ENCODE data around the gene FGD5.

Gene FGD5

GRCh38 chr3:14836049-14836468 lies 17.3 kb downstream of the FGD5 start:
- in situ Hi-C loops (cut with MboI; ENCODE audit: low pct_unique_long_range_greater_than_20kb, low sequenced_read_pairs, unreplicated experiment): no loop called here
- TF ChIP-seq, protein P1, sequence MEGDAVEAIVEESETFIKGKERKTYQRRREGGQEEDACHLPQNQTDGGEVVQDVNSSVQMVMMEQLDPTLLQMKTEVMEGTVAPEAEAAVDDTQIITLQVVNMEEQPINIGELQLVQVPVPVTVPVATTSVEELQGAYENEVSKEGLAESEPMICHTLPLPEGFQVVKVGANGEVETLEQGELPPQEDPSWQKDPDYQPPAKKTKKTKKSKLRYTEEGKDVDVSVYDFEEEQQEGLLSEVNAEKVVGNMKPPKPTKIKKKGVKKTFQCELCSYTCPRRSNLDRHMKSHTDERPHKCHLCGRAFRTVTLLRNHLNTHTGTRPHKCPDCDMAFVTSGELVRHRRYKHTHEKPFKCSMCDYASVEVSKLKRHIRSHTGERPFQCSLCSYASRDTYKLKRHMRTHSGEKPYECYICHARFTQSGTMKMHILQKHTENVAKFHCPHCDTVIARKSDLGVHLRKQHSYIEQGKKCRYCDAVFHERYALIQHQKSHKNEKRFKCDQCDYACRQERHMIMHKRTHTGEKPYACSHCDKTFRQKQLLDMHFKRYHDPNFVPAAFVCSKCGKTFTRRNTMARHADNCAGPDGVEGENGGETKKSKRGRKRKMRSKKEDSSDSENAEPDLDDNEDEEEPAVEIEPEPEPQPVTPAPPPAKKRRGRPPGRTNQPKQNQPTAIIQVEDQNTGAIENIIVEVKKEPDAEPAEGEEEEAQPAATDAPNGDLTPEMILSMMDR (IDR thresholded peaks at IDR 0.05; ENCODE audit: extremely low read depth, insufficient read depth, missing control alignments): no peak
- no peak for DNase-seq (ENCODE audit: low spot score)

DNA sequence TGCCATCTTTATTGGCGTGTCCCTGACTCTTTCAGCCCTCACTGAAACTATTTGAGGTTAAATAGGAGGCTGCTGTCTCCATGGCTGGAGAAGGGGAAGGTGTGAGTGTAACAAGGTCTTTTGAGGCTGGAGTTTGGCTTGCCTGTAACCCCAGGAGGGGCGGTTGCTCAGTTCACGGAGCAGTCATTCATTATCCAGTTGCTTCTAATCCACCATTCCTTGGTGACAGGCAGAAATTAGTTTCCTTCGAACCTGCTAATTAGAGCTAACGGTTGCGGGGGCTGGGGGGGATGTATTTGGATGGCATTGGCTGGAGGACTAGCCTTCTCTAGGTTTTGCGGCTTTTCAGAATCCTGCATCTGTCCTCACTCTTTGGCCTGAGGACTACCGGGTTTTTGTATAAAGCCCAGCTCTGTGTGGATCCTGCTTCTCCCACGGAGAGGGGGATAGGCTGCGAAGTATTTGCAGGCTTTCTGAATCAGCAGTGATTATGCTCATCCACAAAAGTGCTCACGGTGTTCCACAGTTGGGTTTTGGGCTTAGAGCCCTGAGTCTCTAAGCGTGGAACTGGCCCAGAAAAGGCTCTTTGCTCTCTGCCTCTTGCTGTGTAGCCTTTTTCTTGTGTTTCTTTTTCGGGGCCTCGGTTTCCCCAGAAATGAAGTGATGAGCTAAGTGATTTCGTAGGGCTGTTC lies 18.6 kb downstream of the FGD5 start:
- in situ Hi-C loops (cut with MboI; ENCODE audit: low pct_unique_long_range_greater_than_20kb, low sequenced_read_pairs, unreplicated experiment): no loop called here
- TF ChIP-seq, protein P1 (IDR thresholded peaks at IDR 0.05; ENCODE audit: extremely low read depth, insufficient read depth, missing control alignments): no peak
- DNase-seq (ENCODE audit: low spot score): no peak

- TF ChIP-seq, protein P1 (IDR thresholded peaks at IDR 0.05; ENCODE audit: extremely low read depth, insufficient read depth, missing control alignments): no peak
- in situ Hi-C loops (cut with MboI; ENCODE audit: low pct_unique_long_range_greater_than_20kb, low sequenced_read_pairs, unreplicated experiment): no loop called here
- no peak for DNase-seq (ENCODE audit: low spot score)
These were observed 19.1 kb downstream of the FGD5 start for GRCh38 chr3:14837878-14838258.

GRCh38 chr3:14839236-14839635 lies 20.5 kb downstream of the FGD5 start:
- in situ Hi-C loops (cut with MboI; ENCODE audit: low pct_unique_long_range_greater_than_20kb, low sequenced_read_pairs, unreplicated experiment): no loop called here
- no peak for DNase-seq (ENCODE audit: low spot score)
- TF ChIP-seq, protein P1 (IDR thresholded peaks at IDR 0.05; ENCODE audit: extremely low read depth, insufficient read depth, missing control alignments): no peak

DNA sequence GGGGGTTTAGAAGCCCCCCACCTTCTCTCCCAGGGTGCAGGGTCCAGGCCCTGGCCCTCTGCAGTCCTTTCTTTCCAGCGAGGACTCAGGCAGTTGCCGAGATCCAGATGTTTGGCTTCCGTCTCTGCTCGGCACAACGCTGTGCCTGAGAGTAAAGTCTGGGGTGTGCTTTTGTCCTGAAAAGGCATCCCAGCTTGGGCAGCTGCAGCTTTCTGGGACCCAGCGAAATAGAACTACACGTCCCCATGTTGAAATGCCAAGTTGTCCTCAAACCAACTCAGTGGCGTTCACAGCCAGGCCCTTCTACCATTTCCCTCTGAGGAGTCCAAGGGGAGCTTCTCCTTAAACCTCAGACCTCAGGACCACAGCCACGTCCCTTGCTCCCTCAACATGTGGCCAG lies 23.1 kb downstream of the FGD5 start:
- TF ChIP-seq, protein P1 (IDR thresholded peaks at IDR 0.05; ENCODE audit: extremely low read depth, insufficient read depth, missing control alignments): no peak
- in situ Hi-C loops (cut with MboI; ENCODE audit: low pct_unique_long_range_greater_than_20kb, low sequenced_read_pairs, unreplicated experiment): no loop called here
- no peak for DNase-seq (ENCODE audit: low spot score)

DNA sequence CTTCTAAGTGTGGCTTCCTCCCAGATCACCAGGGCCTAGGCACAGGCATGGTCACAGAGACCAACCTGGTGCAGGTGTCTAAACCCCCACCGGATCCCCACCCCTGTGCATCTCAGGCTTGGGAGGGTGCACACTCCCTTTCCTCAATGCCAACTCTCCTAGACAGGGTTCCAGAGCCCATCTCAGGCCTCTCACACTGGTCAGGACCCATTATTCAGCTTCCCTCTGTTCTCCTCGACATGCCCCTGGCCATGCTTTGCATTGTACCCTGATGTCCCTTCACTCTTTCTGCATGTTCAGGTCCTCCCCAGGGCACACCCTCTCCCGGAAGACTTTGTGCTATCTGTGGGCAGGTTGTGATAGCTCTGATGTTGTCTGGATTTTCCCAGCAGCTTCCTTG lies 23.5 kb downstream of the FGD5 start:
- in situ Hi-C loops (cut with MboI; ENCODE audit: low pct_unique_long_range_greater_than_20kb, low sequenced_read_pairs, unreplicated experiment): no loop called here
- TF ChIP-seq, protein P1 (IDR thresholded peaks at IDR 0.05; ENCODE audit: extremely low read depth, insufficient read depth, missing control alignments): no peak
- no peak for DNase-seq (ENCODE audit: low spot score)

All from GM13977 (cell line).